WTC11 (cell line): Measurements from ENCODE around the gene IPO13.

Experiments used
- ATF6 ChIP-seq: sonication (generic); formaldehyde crosslinking; IDR thresholded peaks from 2 replicates; pipeline ENCODE4 v1.8.1; 2023; ENCODE audit warnings: mild to moderate bottlenecking, missing genetic modification reagents
- CREB1 ChIP-seq: sonication (generic); formaldehyde crosslinking; IDR thresholded peaks from 2 replicates; pipeline ENCODE4 v1.8.0; 2023; ENCODE audit warnings: mild to moderate bottlenecking, missing genetic modification reagents
- ETV6 ChIP-seq: sonication (generic); formaldehyde crosslinking; IDR thresholded peaks from 2 replicates; pipeline ENCODE4 v1.8.1; 2022; ENCODE audit warnings: mild to moderate bottlenecking, missing genetic modification reagents
- FOXK1 ChIP-seq: sonication (generic); formaldehyde crosslinking; IDR thresholded peaks from 2 replicates; pipeline ENCODE4 v1.8.0; 2022; ENCODE audit warnings: mild to moderate bottlenecking, moderate library complexity, missing genetic modification reagents
- KAT7 ChIP-seq: sonication (generic); formaldehyde crosslinking; IDR thresholded peaks from 2 replicates; pipeline ENCODE4 v1.8.1; 2023; ENCODE audit warnings: missing genetic modification reagents, mild to moderate bottlenecking, borderline replicate concordance
- NR3C1 ChIP-seq: sonication (generic); formaldehyde crosslinking; conservative IDR thresholded peaks from 2 replicates; pipeline ENCODE4 v1.8.1; 2023; ENCODE audit warnings: low read depth, mild to moderate bottlenecking, missing genetic modification reagents
- SMAD3 ChIP-seq: sonication (generic); formaldehyde crosslinking; IDR thresholded peaks from 2 replicates; pipeline ENCODE4 v1.8.0; 2022; ENCODE audit warnings: missing genetic modification reagents, mild to moderate bottlenecking, borderline replicate concordance
- TCF7 ChIP-seq: sonication (generic); formaldehyde crosslinking; IDR thresholded peaks from 2 replicates; pipeline ENCODE4 v1.8.0; 2022; ENCODE audit warnings: mild to moderate bottlenecking, low read depth, missing genetic modification reagents, moderate library complexity
- TEAD4 ChIP-seq: sonication (generic); formaldehyde crosslinking; IDR thresholded peaks from 2 replicates; pipeline ENCODE4 v1.8.0; 2022; ENCODE audit warnings: mild to moderate bottlenecking, missing genetic modification reagents
- ZNF512 ChIP-seq: sonication (generic); formaldehyde crosslinking; IDR thresholded peaks from 2 replicates; pipeline ENCODE4 v1.8.1; 2022; ENCODE audit warnings: missing genetic modification reagents, borderline replicate concordance
- TF ChIP-seq, protein P1 (sequence below): sonication (generic); formaldehyde crosslinking; IDR thresholded peaks from 2 replicates; pipeline ENCODE4 v1.8.0; 2023; ENCODE audit warnings: missing genetic modification reagents, mild to moderate bottlenecking, borderline replicate concordance
- TF ChIP-seq, protein P2 (sequence below): fragments of 200-600 bp; IDR thresholded peaks from 2 replicates; pipeline ENCODE4 v1.8.0; 2022; ENCODE audit warnings: antibody characterized with exemption
- TF ChIP-seq, protein P3 (sequence below): fragments of 250-450 bp; sonication (Bioruptor Pico); IDR thresholded peaks from 2 replicates; pipeline ENCODE4 v1.9.0; 2021; ENCODE audit warnings: moderate library complexity, mild to moderate bottlenecking, inconsistent platforms, borderline replicate concordance

DNA sequence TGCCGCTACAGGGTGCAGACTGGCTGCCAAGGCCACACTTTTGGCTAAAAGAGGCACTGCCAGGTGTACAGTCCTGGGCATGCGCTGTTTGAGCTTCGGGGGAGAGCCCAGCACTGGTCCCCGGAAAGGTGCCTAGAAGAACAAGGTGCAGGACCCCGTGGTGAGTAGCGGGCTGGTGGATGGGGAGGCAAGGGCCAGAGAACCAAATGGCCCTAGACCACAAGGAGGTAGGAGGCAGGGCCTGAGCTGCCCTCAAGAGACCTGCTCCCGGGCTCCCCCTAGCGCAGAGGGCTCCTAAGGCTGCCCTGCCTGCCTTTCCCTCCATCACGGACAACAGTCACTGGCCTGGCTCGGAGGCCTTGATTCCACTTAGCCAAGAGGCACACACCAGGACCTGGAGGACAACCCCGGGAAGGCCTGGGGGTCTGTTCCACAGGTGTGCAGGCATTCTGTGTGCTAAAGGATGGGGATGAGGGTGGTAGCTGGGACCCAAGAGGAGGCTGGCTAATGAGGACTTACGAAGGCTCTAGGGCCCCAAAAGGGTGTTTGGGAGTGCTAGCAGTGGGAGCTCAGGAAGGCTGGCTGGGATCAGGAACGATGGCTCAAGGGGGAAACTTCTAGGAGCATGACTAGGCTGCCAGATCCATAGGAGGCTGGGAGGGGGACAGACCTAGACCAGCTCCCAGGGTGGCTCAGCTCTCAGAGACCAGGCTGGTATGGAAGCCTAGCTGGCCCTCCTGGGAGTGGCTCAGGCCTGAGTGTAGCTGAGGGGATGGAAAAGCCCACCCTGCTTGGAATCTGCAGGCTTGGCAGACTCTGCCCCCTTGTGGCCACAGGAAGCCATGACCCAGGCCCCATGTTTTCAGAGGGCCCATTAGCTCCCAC, 12.4 kb upstream of the IPO13 start:
- no peak for TF ChIP-seq SMAD3
- TF ChIP-seq TEAD4 (CRISPR knock-in tag) = no peak
- TF ChIP-seq CREB1 = no peak
- no peak for TF ChIP-seq ETV6 (CRISPR knock-in tag)
- TF ChIP-seq NR3C1 = no peak
- TF ChIP-seq, protein P1, sequence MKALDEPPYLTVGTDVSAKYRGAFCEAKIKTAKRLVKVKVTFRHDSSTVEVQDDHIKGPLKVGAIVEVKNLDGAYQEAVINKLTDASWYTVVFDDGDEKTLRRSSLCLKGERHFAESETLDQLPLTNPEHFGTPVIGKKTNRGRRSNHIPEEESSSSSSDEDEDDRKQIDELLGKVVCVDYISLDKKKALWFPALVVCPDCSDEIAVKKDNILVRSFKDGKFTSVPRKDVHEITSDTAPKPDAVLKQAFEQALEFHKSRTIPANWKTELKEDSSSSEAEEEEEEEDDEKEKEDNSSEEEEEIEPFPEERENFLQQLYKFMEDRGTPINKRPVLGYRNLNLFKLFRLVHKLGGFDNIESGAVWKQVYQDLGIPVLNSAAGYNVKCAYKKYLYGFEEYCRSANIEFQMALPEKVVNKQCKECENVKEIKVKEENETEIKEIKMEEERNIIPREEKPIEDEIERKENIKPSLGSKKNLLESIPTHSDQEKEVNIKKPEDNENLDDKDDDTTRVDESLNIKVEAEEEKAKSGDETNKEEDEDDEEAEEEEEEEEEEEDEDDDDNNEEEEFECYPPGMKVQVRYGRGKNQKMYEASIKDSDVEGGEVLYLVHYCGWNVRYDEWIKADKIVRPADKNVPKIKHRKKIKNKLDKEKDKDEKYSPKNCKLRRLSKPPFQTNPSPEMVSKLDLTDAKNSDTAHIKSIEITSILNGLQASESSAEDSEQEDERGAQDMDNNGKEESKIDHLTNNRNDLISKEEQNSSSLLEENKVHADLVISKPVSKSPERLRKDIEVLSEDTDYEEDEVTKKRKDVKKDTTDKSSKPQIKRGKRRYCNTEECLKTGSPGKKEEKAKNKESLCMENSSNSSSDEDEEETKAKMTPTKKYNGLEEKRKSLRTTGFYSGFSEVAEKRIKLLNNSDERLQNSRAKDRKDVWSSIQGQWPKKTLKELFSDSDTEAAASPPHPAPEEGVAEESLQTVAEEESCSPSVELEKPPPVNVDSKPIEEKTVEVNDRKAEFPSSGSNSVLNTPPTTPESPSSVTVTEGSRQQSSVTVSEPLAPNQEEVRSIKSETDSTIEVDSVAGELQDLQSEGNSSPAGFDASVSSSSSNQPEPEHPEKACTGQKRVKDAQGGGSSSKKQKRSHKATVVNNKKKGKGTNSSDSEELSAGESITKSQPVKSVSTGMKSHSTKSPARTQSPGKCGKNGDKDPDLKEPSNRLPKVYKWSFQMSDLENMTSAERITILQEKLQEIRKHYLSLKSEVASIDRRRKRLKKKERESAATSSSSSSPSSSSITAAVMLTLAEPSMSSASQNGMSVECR (CRISPR knock-in tag) = no peak
- TF ChIP-seq, protein P2, sequence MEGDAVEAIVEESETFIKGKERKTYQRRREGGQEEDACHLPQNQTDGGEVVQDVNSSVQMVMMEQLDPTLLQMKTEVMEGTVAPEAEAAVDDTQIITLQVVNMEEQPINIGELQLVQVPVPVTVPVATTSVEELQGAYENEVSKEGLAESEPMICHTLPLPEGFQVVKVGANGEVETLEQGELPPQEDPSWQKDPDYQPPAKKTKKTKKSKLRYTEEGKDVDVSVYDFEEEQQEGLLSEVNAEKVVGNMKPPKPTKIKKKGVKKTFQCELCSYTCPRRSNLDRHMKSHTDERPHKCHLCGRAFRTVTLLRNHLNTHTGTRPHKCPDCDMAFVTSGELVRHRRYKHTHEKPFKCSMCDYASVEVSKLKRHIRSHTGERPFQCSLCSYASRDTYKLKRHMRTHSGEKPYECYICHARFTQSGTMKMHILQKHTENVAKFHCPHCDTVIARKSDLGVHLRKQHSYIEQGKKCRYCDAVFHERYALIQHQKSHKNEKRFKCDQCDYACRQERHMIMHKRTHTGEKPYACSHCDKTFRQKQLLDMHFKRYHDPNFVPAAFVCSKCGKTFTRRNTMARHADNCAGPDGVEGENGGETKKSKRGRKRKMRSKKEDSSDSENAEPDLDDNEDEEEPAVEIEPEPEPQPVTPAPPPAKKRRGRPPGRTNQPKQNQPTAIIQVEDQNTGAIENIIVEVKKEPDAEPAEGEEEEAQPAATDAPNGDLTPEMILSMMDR = peak; percentile 78
- TF ChIP-seq, protein P3, sequence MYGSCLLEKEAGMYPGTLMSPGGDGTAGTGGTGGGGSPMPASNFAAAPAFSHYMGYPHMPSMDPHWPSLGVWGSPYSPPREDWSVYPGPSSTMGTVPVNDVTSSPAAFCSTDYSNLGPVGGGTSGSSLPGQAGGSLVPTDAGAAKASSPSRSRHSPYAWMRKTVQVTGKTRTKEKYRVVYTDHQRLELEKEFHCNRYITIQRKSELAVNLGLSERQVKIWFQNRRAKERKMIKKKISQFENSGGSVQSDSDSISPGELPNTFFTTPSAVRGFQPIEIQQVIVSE (CRISPR knock-in tag) = no peak
- no peak for TF ChIP-seq TCF7 (CRISPR knock-in tag)
- TF ChIP-seq ATF6 (CRISPR knock-in tag) = no peak
- 0 out of 2 replicates have a peak, but pooled peaks have one; percentile 11 for TF ChIP-seq FOXK1
- no peak for TF ChIP-seq KAT7 (CRISPR knock-in tag)
- TF ChIP-seq ZNF512 (CRISPR knock-in tag) = no peak
